Measurements from ENCODE around the gene VPS52. TPM values are rescaled to one million over a fixed set of nuclear protein-coding genes. Genes with fewer than 3 reads are reported as not detected.

The VPS52 gene
- total and polyA plus RNA-seq, 12 donors, result 21.9 to 115 (median 63.5) TPM

- DNase-seq, result peak; percentile 84 to 91 (median 87)
- H3K27me3 ChIP-seq, result no peaks in the 10 kb centered on the region
- intact Hi-C loops (cut with DNase I), result no loop called here
- peak within 1 kb of the TSS; percentile 67 to 90 (median 86) for H3K4me3 ChIP-seq
- 0 to 1% (median 0%) methylated on average over 4 to 34 of the region's 34 CpGs for WGBS, 4 donors
- H3K36me3 ChIP-seq (replicated peaks in 1 of 2), result peaks cover 0 to 48% of the 10 kb centered on the region in 2 donors
- TF ChIP-seq CTCF (IDR thresholded peaks at IDR 0.05) (no peak), POLR2A (IDR thresholded peaks at IDR 0.05) (no peak)
- no peaks in the 10 kb centered on the region for H3K9me3 ChIP-seq (replicated peaks in 1 of 3)
- H3K27ac ChIP-seq, result peak within 1 kb of the TSS; percentile 87 to 97 (median 95)
- H3K4me1 ChIP-seq (replicated peaks in 1 of 2), result peaks cover 21 to 26% of the 10 kb centered on the region in 2 donors
These were observed 27.1 kb upstream of the VPS52 start, which contains the start of gene RGL2 for GRCh38 chr6:33298773-33299236. Gene RGL2, minus strand, starts transcription at chr6:33298942. Its CDS starts 332 bp downstream, at chr6:33298610.

- Histone ChIP-seq H3K36me3 (replicated peaks in 1 of 2) (peaks cover 0 to 47% of the 10 kb centered on the region in 2 donors), H3K4me3 (peak overlapping the region; percentile 22 to 88 (median 76)), H3K4me1 (replicated peaks in 1 of 2) (peaks cover 21 to 26% of the 10 kb centered on the region in 2 donors), H3K9me3 (replicated peaks in 1 of 3) (no peaks in the 10 kb centered on the region), H3K27ac (peak overlapping the region; percentile 46 to 97 (median 95)), H3K27me3 (no peaks in the 10 kb centered on the region)
- WGBS, 4 donors, result 0 to 2% (median 1%) methylated on average over 24 to 42 of the region's 42 CpGs
- TF ChIP-seq POLR2A (IDR thresholded peaks at IDR 0.05), result peak; percentile 25 to 80
- no peak for TF ChIP-seq CTCF (IDR thresholded peaks at IDR 0.05)
- peak; percentile 81 to 92 (median 90) for DNase-seq
- intact Hi-C loops (cut with DNase I), result no loop called here
These were observed 26.5 kb upstream of the VPS52 start for GRCh38 chr6:33297956-33298772.

GRCh38 chr6:33297406-33297955 is 25.8 kb upstream of the VPS52 start:
- Histone ChIP-seq H3K27me3 (no peaks in the 10 kb centered on the region), H3K4me3 (peak overlapping the region in 3 of 4 donors; percentile 16 to 88 (median 67)), H3K27ac (peak overlapping the region in 4 of 5 donors; percentile 87 to 97 (median 95)), H3K36me3 (replicated peaks in 1 of 2) (peaks cover 0 to 47% of the 10 kb centered on the region in 2 donors), H3K9me3 (replicated peaks in 1 of 3) (no peaks in the 10 kb centered on the region), H3K4me1 (replicated peaks in 1 of 2) (peaks cover 21 to 26% of the 10 kb centered on the region in 2 donors)
- TF ChIP-seq POLR2A (IDR thresholded peaks at IDR 0.05), result no peak
- no peak for TF ChIP-seq CTCF (IDR thresholded peaks at IDR 0.05)
- WGBS, 4 donors, result 6 to 20% (median 8%) methylated on average over 3 to 16 of the region's 16 CpGs
- intact Hi-C loops (cut with DNase I), result no loop called here
- DNase-seq, result peak; percentile 58 to 75 (median 68)

GRCh38 chr6:33296797-33297405 is 25.2 kb upstream of the VPS52 start:
- TF ChIP-seq POLR2A (IDR thresholded peaks at IDR 0.05), result no peak
- no peak for TF ChIP-seq CTCF (IDR thresholded peaks at IDR 0.05)
- peaks cover 0 to 49% of the 10 kb centered on the region in 2 donors for H3K36me3 ChIP-seq (replicated peaks in 1 of 2)
- peaks cover 21 to 26% of the 10 kb centered on the region in 2 donors for H3K4me1 ChIP-seq (replicated peaks in 1 of 2)
- no peaks in the 10 kb centered on the region for H3K27me3 ChIP-seq
- intact Hi-C loops (cut with DNase I), result no loop called here
- H3K27ac ChIP-seq, result peak overlapping the region in 4 of 5 donors; percentile 87 to 97 (median 95)
- DNase-seq, result peak in 1 of 7 donors; percentile 24
- 66 to 86% (median 71%) methylated on average over 6 to 12 of the region's 12 CpGs for WGBS, 4 donors
- H3K9me3 ChIP-seq (replicated peaks in 1 of 3), result no peaks in the 10 kb centered on the region
- peak overlapping the region in 3 of 4 donors; percentile 16 to 88 (median 67) for H3K4me3 ChIP-seq
